GM19324 (cell line): ENCODE measurements around the gene SLC30A2.
"Not testable (repeated sequence)": the region's sequence is repeated elsewhere in the genome, so short reads cannot be mapped to it uniquely, and the experiment has no call there.

Experiments used
- ATAC-seq: cut with Tn5 transposase; IDR thresholded peaks from one replicate; pipeline ENCODE4 v1.9.1; 2021; ENCODE audit warnings: mild to moderate bottlenecking, moderate library complexity; ENCODE audit not compliant: unreplicated experiment, low FRiP score

Gene SLC30A2, protein sequence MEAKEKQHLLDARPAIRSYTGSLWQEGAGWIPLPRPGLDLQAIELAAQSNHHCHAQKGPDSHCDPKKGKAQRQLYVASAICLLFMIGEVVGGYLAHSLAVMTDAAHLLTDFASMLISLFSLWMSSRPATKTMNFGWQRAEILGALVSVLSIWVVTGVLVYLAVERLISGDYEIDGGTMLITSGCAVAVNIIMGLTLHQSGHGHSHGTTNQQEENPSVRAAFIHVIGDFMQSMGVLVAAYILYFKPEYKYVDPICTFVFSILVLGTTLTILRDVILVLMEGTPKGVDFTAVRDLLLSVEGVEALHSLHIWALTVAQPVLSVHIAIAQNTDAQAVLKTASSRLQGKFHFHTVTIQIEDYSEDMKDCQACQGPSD

DNA sequence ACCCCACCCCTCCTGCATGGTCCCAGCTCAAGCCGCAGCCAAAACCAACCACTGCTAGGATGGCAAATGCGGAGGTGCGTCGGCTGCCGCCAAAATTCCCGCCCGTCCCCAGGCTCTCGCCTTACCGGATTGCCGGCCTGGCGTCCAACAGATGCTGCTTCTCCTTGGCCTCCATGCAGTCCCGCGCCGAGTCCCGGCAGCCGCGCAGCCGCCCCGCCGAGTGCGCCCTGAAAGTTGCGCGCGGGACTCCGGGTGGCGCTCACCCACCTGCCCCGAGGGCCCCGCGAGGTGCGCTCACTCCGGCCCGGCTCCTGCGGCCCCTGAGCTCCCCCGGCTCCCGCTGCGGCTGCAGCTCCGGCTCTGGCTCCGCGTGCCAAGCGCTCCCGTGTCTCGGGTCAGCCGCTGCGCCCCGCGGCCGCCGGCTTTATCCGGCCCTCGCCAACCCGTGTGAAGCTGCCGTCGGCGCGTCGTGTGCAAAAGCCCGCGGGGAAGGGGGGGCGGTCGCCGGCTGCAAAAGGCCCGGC, at the start of gene SLC30A2:
TSS of gene SLC30A2 (minus strand) at position 397 of the 524 bp plus-strand sequence. CDS start at position 175, 222 bp downstream.
- ATAC-seq = no peak

DNA sequence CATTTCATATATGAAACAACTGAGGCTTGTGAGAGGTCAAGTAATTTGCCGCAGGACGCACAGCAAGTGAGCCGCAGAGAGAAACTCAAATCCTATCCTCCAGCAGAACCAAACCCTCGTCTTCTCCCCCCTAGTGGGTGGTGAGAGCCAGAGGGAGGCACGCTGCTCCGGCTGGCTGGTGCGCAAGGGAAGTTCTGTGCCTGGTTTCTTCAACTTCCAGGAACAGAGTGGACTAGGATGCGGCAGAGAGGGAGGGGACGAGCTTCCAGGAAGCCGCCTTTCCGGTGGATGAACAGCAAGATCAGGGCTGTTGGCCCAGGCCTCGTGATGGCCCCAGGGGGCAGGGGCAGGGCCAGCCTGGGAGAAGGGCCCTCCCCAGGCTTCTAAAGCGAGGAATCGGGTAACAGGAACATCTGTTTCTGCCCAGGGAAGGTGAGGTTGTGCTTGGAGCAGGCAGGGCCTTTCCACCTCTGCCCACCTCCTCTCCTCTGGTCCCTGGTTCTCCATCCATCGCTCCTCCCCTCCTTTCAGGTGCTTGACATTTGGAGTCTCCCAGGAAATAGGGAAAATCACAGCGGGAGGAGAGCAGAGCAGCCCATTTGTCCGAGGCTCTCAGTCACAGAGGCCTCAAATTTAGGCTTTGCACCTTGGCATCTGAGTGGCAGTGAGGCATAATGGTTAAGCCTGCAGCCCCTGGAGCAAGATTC, 48.9 kb upstream of the SLC30A2 start:
- ATAC-seq = no peak

DNA sequence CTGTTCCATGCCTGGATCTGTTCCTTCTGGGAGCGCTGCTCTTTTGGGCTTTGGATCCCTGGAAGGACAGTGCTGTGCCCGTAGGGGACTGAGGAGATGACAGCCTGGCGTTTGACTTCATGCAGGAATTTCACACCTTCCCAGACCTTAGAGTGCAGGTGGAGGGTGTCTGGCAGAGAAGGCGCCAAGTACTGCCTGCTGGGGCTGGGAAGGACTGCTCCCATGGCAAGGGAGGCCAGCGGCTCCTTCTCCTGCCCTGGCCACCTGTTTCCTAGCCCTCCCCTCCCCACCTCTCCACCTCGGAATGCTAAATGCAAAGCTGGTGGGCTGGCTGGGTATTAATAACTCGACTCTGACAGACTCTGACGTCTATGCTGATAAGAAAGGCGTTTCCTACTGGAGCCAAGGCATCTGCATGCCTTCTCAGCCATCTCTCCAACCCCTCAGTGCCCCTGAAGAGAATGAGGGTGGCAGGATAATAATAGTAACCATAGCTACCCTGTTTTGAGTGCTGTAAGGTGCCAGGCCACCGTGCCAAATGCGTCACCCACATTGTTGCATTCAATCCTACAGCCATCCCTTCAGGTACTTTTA, 48.3 kb upstream of the SLC30A2 start:
- no peak for ATAC-seq

DNA sequence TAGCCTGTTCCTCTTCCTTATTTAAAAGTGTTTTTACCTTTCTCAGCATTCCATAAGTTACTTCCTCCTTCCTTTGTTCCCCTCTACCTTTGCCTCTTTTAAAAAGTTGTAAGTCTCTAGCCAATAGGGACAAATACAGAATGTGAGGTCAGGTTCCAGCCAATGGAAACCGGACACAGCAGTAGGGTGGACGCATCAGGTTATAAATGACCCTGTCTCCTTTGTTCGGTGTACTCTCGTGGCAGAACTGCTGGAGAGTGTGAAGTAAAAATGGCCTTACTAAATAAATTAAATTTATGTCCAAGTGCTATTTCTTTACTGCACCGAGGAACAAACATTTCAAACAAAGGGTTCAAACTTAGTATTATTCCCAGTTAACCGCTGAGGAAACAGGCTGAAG, 47.7 kb upstream of the SLC30A2 start:
- not testable (repeated sequence) for ATAC-seq

DNA sequence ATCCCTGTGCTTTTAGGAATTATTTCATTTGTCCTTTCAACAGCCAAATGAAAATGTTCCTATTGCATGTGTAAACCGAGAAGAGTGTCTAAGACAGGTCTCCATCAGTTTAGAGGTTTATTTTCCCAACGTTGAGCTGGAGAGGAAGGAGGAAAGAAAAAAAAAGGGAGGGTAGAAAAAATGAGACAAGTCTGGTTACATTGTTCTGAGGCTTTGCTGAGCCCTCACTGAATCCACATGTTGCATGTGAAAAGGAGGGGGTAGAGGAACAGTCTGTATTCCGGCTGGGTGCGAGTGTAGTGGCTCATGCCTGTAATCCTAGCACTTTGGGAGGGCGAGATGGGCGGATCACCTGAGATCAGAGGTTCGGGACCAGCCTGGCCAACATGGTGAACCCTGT, 46.5 kb upstream of the SLC30A2 start:
- ATAC-seq = no peak

DNA sequence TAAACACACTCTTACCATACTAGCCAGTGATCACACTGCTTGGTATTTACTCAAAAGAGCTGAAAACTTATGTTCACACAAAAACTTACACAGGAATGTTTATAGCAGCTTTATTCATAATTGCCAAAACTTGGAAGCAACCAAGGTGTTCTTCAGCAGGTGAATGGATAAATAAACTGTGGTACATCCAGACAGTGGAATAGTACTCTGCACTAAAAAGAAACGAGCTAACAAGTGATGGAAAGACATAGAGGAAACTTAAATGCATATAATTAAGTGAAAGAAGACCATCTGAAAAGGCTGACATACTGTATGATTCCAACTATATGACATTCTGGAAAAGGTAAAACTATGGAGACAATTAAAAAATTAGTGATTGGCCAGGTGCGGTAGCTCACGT, 45.0 kb upstream of the SLC30A2 start:
- no peak for ATAC-seq

DNA sequence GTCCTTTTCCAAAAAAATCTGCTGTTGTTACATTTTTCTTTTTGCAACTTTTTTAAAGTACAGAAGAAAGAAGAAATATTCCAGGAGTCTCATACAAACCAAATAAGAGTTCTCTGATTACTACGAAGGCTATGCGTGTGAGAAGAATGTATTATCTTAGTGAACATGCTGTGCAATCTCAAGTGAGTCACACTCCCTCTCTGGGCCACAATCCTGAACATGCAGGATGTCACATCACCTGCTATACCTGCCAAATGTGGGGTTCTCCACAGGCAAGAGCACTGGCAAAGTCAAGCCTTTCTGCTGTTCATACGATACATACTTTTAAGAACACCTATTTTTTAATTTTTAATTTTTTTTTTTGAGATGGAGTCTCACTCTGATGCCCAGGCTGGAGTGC, 43.2 kb upstream of the SLC30A2 start:
- ATAC-seq = no peak

DNA sequence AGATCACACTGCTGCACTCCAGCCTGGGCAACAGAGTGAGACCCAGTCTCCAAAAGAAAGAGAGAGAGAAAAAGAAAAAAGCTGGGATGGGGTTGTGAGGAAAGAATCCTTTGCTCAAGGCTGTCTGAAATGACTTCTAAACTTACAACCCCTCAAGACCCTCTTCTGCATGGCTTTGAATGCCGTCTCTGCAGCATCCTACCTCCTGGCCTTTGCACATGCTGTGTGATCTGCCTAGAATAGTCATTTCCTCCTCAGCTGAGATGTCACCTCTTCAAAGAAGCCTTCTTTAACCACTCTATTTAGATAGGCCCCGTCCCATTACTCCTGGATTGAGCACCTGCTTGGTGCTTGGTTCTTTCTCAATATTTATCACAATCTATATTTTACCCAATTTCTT, 38.9 kb upstream of the SLC30A2 start:
- no peak for ATAC-seq

DNA sequence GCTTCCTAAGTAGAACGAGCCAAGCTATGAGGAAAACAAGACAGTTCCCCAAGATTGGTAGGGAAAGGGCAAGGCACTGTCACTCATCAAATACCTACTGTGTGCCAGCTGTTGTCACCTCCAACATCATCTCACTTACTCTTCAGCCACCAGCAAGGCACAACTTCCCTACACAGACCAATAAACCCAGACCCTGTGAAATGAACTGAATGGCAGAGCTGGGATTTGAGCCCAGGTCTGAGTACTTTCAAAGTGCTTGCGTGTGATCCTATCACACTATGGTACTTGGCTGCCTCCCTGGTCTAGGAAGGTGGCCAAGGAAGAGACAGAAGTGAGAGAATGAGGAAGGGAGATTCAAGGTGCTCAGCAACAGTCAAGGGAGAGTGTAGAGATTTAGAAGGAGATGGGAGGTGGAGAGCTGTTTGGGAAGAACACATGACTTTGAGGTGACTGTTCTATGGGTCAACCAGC, 38.2 kb upstream of the SLC30A2 start:
- no peak for ATAC-seq

DNA sequence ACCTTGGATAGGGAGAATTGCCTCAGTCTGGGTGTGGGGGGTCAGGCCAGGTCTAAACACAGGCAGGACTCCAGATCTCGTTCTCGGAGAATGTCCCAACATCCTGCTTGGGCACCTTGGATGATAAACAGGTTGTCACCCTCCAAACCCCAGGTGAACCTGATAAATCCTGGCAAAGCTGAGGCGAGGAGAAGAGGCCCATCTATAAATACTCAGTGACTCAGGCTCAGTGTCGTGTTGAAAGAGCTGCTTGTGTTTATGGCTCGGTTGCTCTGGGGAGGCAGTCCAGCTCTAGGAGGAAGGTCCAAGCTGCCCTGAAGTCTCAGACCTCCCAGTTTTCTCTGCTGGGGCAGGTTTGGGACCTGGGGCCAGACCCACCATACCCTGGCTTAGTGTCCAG, 37.3 kb upstream of the SLC30A2 start:
- no peak for ATAC-seq

DNA sequence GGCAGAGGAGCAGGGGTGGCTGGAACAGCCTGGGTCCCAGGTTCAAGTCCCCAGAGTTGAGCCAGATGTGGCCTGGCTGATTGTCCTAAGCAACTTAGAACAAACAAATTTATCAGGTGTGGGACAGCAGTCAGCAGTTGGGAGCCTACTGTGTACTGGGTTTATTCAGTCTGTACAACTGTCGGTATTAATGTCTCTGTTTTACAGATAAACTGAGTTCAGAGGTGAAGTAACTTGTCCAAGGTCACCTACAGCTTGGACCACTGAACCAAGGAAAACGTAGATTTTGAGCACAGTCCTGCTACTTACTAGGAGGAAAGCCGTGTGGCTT, 36.1 kb upstream of the SLC30A2 start:
- no peak for ATAC-seq

DNA sequence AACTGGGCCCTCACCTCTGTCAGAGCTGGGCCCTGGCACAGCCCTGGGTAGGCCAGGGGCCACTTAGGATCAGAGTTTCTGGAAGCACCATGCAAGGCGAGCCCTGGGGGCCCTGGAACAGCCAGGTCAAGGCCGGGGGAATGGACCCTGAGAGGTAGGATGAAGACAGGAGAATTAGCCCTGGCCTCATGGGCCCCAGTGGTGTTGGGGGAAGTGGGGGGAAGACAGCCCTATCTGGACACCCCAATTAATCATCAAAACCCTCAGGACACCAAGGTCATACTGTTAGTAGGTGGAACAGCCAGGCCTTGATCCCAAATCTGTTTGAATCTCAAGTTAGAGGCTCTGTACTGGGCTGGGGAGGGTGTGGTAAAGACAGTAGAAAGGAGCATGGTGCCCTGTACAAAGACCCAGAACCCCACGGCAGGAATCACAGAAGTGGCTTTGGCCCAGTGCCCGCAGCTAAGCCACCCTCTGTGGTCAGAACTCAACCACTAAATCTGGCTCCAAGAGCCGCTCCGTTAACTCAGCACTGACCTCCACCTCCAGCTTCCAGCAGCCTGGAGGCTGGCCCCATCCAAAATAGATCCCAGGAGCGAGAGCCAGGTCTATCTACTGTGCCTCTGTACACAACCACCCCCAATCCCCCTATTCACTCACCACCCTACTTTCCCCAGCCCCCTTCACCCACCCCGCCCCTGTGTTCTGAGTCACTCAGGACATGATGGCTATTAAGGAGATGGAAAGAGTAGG, 35.5 kb upstream of the SLC30A2 start:
- ATAC-seq = no peak

DNA sequence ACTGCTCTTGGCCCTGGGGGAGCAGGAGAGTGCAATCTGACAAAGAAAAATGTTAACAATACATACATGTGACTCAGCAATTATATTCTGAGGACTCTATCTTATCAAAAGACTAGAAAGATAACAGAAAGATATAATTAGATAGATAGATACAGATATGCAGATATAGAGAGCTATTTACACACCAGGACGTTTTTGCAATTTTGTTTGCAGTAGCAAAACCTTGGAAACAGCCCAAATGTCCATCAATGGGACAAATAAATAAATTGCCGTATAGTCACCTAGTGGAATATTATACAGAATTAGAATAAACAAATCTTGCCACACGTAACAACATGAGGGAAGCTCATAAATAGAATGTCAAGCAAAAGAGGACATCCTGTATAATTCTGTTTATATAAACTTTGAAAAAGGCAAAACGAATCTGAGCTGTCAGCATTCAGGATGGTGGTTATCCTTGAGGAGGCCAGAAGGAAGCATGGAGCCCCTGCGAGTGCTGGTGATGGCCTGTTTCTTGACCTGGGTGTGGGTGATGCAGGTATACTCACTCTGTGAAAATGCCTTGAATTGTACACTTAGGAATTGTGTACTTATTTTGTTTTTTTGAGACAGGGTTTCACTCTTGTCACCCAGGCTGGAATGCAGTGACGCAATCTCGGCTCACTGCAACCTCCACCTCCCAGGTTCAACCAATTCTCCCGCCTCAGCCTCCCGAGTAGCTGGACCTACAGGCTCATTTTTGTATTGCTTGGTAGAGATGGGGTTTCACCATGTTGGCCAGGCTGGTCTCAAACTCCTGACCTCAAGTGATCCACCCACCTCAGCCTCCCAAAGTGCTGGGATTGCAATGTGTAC, 34.3 kb upstream of the SLC30A2 start:
- no peak for ATAC-seq

DNA sequence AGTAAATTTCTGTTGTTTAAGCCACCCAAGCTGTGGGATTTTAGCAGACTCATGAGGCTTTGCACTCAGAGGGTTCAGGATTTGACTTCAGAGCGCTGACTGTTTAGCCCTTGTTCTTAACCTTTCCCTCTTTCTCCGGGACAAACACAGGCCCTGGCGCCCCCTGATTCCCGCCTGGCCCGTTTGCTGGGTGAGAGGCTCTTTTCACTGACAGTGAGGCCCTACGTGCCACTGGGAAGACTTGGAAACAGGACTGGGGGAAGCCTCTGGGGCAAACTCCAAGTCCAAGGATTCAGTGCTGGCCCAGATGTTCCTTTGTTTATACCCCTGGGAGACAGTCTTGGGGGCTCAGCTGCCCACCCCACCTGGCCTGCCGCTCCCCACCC, 33.3 kb upstream of the SLC30A2 start:
- no peak for ATAC-seq

DNA sequence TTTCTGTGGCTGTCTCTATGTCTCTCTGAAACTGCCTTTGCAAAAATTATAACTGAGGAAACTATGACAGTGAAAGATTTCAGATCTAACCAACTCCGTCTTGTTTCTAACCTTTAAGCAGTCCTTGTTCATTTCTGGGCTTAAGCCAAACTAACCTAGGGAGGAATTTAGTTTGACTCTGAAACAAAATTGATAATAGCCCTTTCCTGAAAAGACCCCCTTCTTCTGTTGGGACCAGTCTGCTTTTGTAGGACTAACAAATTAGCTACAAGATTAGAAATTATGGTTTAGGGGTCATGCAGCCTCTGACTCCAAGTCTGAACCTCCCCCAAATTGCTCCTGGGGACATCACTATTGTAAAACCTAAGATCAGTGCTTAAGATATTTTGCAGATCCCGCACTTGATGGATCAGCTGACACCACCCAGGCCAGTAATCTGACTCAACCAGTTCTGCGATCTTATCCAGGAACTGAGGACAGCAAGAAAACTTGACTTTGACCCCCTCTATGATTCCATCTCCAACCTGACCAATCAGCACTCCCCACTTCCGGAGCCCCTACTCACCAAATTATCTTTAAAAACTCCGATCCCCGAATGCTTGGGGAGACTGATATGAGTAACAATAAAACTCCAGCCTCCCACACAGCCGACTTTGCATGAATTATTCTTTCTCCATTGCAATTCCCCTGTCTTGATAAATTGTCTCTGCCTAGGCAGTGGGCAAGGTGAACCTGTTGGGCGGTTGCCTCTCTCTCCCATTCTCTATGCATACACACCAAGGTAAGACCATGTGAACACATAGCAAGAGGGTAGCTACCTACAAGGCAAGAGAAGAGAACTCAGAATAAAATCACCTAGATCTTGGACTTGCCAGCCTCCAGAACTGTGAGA, 32.6 kb upstream of the SLC30A2 start:
- no peak for ATAC-seq

DNA sequence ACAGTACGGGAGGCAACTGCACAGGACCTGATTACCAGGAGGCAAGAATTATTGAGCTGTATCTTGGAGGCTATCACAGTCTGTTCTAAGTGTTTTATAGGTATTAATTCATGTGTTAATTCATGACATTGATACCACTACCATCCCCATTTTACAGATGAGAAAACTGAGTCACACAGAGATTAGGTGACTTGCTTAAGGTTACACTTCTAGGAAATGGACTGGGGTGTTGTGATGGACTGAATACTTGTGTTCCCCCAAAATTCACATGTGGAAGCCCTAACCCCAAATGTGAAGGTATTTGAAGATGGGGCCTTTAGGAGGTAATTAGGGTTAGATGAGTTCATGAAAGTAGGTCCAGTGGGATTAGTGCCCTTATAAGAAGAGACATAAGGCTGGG, 31.6 kb upstream of the SLC30A2 start:
- ATAC-seq = no peak

DNA sequence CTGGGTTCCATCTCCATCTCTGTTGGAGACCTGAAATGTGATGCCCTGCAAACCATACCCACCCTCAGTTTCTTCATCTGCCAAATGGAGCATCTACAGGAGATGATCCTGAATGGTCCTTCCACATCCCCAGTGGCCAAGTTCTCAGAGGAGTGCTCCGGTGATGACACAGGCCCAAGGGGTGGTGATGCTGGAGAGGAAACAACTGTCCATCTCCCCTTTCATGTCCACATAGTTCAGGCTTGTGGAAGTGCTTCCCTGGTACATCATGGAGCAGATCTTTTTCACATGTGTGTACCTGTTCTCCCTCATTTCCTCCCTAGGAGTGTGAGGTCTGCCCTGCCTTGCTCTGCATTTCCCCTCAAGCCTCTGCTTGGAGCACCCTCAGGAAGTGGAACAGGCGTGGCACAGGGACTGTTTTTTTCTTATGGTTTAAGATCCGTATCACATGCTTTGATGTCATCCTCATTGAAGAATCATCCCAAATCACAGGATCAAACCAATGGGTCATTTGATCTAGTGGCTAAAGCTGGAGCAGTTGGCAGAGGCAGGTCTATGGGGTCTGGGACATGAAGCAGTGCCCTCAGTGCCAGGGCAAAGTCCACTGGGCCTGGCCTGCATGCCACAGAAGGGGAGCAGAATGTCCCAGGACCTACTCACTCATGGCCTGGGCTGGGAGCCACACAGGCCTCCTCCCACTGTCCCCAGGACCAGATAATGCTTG, 29.7 kb upstream of the SLC30A2 start:
- no peak for ATAC-seq

DNA sequence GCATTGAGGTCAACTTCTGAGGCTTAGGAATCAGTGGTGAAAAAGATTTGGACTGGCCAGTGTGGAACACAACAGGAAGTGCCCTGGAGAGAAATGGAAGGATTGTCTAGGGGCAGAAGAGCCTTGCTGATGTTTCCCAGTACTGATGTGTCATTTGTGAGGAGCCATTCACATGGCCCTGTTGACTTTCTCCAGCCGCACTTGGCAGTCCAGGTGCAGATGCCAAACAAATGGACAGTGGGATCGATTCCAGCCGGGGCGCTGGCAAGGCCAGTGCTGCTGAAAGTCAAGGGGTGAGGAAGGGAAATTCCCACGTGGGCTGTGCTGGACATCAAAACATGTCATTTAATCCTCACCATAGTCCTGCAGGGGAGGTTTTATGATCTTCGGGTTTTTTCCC, 26.4 kb upstream of the SLC30A2 start:
- ATAC-seq = no peak
